CD14-positive monocyte (primary cell): ENCODE results near the gene PCDHGA2. TPM values are rescaled to one million over a fixed set of nuclear protein-coding genes. Genes with fewer than 3 reads are reported as not detected.

ENCODE experiments used
- DNase-seq, 3 donors: peaks; one replicate each; pipeline ENCODE4 v3.0.0-alpha.2; 2011 to 2022
- H2AFZ ChIP-seq: 2 replicates; pipeline ENCODE4 v1.6.0; 2012; ENCODE audit warnings: mild to moderate bottlenecking, low read depth, low read length, inconsistent platforms; ENCODE audit not compliant: insufficient read depth, poor library complexity, severe bottlenecking
- H3K27ac ChIP-seq, 2 donors: 1 replicate in 1 of 2; 2 replicates in 1 of 2; pipeline ENCODE4 v1.5.1; 2012 to 2013; ENCODE audit warnings: low read length in 2 of 2, control low read depth in 1 of 2, inconsistent platforms in 1 of 2, low read depth in 1 of 2, mild to moderate bottlenecking in 1 of 2
- H3K27me3 ChIP-seq, 2 donors: one replicate each; pipeline versions ENCODE4 v1.6.0 to v1.6.1; 2011 to 2013; ENCODE audit warnings: low read length in 2 of 2; ENCODE audit not compliant: control insufficient read depth in 2 of 2, insufficient read depth in 2 of 2
- H3K36me3 ChIP-seq, 2 donors: replicated peaks in 1 of 2; 1 replicate in 1 of 2; 2 replicates in 1 of 2; pipeline versions ENCODE4 v1.5.1 to v1.6.1; 2012 to 2013; ENCODE audit warnings: low read length in 2 of 2, control low read depth in 1 of 2, inconsistent platforms in 1 of 2, mild to moderate bottlenecking in 1 of 2; ENCODE audit not compliant: insufficient read depth in 2 of 2, control insufficient read depth in 1 of 2
- H3K4me1 ChIP-seq, 2 donors: 1 replicate in 1 of 2; 2 replicates in 1 of 2; pipeline versions ENCODE4 v1.5.1 to v1.6.1; 2012 to 2013; ENCODE audit warnings: low read length in 2 of 2, control low read depth in 1 of 2, inconsistent platforms in 1 of 2, mild to moderate bottlenecking in 1 of 2, moderate library complexity in 1 of 2; ENCODE audit not compliant: insufficient read depth in 2 of 2, control insufficient read depth in 1 of 2
- H3K4me2 ChIP-seq: replicated peaks from 2 replicates; pipeline ENCODE3; 2012; ENCODE audit warnings: low read length, moderate library complexity, mild to moderate bottlenecking; ENCODE audit not compliant: poor library complexity, severe bottlenecking; ENCODE audit errors: extremely low read depth
- H3K4me3 ChIP-seq, 3 experiments: fragments of 200-600 bp in 1 of 3; sonication (generic) in 1 of 3; replicated peaks in 1 of 3; 1 replicate in 2 of 3; 2 replicates in 1 of 3; pipeline ENCODE4 v1.5.1; 2011 to 2013; ENCODE audit warnings: low read length in 3 of 3, mild to moderate bottlenecking in 3 of 3, control low read depth in 2 of 3, low read depth in 2 of 3, inconsistent platforms in 1 of 3, moderate library complexity in 1 of 3
- H3K79me2 ChIP-seq: 2 replicates; pipeline ENCODE4 v1.6.0; 2012; ENCODE audit warnings: mild to moderate bottlenecking, control low read depth, inconsistent platforms, low read length, moderate library complexity; ENCODE audit not compliant: insufficient read depth
- H3K9ac ChIP-seq: 2 replicates; pipeline ENCODE4 v1.6.0; 2017; ENCODE audit warnings: low read length, mild to moderate bottlenecking; ENCODE audit not compliant: insufficient read depth, poor library complexity, severe bottlenecking
- H3K9me3 ChIP-seq, 2 donors: replicated peaks in 1 of 2; 1 replicate in 1 of 2; 2 replicates in 1 of 2; pipeline versions ENCODE4 v1.5.1 to v1.6.1; 2012 to 2013; ENCODE audit warnings: low read length in 2 of 2, control low read depth in 1 of 2; ENCODE audit not compliant: control insufficient read depth in 1 of 2, insufficient read depth in 1 of 2
- H4K20me1 ChIP-seq: 2 replicates; pipeline ENCODE4 v1.6.0; 2012; ENCODE audit warnings: mild to moderate bottlenecking, low read length, control low read depth, moderate library complexity; ENCODE audit not compliant: insufficient read depth
- H3K27ac Mint-ChIP-seq, 7 donors: one replicate each; pipeline ENCODE4 v1.8.0; 2020; ENCODE audit warnings: mild to moderate bottlenecking in 7 of 7, mixed read lengths in 7 of 7, moderate library complexity in 6 of 7, inconsistent platforms in 2 of 7
- H3K27me3 Mint-ChIP-seq, 3 donors: one replicate each; pipeline ENCODE4 v1.8.0; 2021 to 2022; ENCODE audit warnings: low read depth in 3 of 3, mild to moderate bottlenecking in 3 of 3, mixed read lengths in 3 of 3, moderate library complexity in 3 of 3, inconsistent platforms in 1 of 3
- H3K36me3 Mint-ChIP-seq, 2 donors: one replicate each; pipeline ENCODE4 v1.8.0; 2020; ENCODE audit warnings: mixed read lengths in 2 of 2, inconsistent platforms in 1 of 2, mild to moderate bottlenecking in 1 of 2
- H3K4me1 Mint-ChIP-seq: one replicate; pipeline ENCODE4 v1.8.0; 2020; ENCODE audit warnings: mild to moderate bottlenecking, mixed read lengths
- H3K4me3 Mint-ChIP-seq, 2 donors: one replicate each; pipeline ENCODE4 v1.8.0; 2020; ENCODE audit warnings: mild to moderate bottlenecking in 2 of 2, mixed read lengths in 2 of 2, moderate library complexity in 1 of 2
- H3K9me3 Mint-ChIP-seq, 7 donors: one replicate each; pipeline ENCODE4 v1.8.0; 2020 to 2022; ENCODE audit warnings: mixed read lengths in 7 of 7, mild to moderate bottlenecking in 6 of 7, moderate library complexity in 6 of 7, inconsistent platforms in 2 of 7
- WGBS: methylation state at CpG from one replicate; pipeline ENCODE4 v1.1.5; 2013; ENCODE audit warnings: missing lambda C conversion rate; ENCODE audit not compliant: insufficient coverage; 5-methylcytosine and 5-hydroxymethylcytosine counted together
- intact Hi-C, 2 donors: fragments of 100-400 bp; cut with micrococcal nuclease; formaldehyde crosslinking; loops; one replicate each; pipeline versions ENCODE4 v1.15.0 to v1.15.1; 2023
- polyA plus RNA-seq, 3 donors: library from polyadenylated mRNA; depleted of rRNA in 1 of 3; unstranded in 2 of 3; stranded (reverse) in 1 of 3; fragments of 300-500 nt in 2 of 3; fragments of >200 nt in 1 of 3; fragmentation: Illumina TruSeq in 2 of 3; gene quantifications; 1 replicate in 2 of 3; 2 replicates in 1 of 3; pipeline ENCODE4 v1.2.3, GENCODE V29; 2012 to 2021
- TF ChIP-seq, protein P1 (sequence below): fragments of 200-600 bp; IDR thresholded peaks from one replicate; pipeline ENCODE4 v1.8.0; 2022; ENCODE audit warnings: antibody characterized with exemption, mild to moderate bottlenecking

The PCDHGA2 gene
- polyA plus RNA-seq, 3 donors = not detected

DNA sequence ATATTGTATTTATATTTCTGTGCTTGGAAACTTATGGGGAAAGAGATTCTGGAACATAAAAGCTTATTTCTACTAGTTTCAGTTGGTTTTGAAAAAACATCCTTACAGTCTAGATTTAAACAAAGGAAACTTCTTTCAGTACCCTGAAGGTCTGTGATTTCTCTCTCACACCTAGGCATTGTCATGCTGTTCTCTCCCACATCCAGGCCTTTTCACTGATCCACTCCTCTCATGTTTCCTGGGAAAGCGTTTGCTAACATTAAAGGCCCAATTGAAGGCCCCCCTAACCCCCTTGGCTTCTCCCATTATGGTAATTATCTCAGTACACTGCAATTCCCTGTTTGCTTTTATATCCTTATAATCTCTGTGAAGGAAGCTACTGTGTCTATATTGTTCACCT, 4.2 kb downstream of the PCDHGA2 start:
- H3K9ac ChIP-seq = no peak overlapping the region
- H3K4me2 ChIP-seq = no peak overlapping the region
- Mint-ChIP-seq H3K27ac (no peak overlapping the region), H3K36me3 (peaks cover 4 to 11% of the 10 kb centered on the region in 2 donors), H3K27me3 (peaks cover 38 to 74% (median 64%) of the 10 kb centered on the region in 3 donors), H3K9me3 (peaks cover 48 to 86% (median 80%) of the 10 kb centered on the region in 7 donors), H3K4me1 (peaks cover 2% of the 10 kb centered on the region), H3K4me3 (no peak overlapping the region)
- 40% methylated on average over 1 of the region's 1 CpG for WGBS
- intact Hi-C loops = no loop called here
- TF ChIP-seq, protein P1, sequence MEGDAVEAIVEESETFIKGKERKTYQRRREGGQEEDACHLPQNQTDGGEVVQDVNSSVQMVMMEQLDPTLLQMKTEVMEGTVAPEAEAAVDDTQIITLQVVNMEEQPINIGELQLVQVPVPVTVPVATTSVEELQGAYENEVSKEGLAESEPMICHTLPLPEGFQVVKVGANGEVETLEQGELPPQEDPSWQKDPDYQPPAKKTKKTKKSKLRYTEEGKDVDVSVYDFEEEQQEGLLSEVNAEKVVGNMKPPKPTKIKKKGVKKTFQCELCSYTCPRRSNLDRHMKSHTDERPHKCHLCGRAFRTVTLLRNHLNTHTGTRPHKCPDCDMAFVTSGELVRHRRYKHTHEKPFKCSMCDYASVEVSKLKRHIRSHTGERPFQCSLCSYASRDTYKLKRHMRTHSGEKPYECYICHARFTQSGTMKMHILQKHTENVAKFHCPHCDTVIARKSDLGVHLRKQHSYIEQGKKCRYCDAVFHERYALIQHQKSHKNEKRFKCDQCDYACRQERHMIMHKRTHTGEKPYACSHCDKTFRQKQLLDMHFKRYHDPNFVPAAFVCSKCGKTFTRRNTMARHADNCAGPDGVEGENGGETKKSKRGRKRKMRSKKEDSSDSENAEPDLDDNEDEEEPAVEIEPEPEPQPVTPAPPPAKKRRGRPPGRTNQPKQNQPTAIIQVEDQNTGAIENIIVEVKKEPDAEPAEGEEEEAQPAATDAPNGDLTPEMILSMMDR = no peak
- no peaks in the 10 kb centered on the region for H3K79me2 ChIP-seq
- no peak overlapping the region for H2AFZ ChIP-seq
- H3K27me3 ChIP-seq = peaks cover 8 to 60% of the 10 kb centered on the region in 2 donors
- no peaks in the 10 kb centered on the region for H4K20me1 ChIP-seq
- H3K36me3 ChIP-seq = no peaks in the 10 kb centered on the region
- H3K9me3 ChIP-seq = peaks cover 53 to 79% of the 10 kb centered on the region in 2 donors
- no peak overlapping the region for H3K4me3 ChIP-seq
- no peak overlapping the region for H3K27ac ChIP-seq
- no peak for DNase-seq
- no peaks in the 10 kb centered on the region for H3K4me1 ChIP-seq

DNA sequence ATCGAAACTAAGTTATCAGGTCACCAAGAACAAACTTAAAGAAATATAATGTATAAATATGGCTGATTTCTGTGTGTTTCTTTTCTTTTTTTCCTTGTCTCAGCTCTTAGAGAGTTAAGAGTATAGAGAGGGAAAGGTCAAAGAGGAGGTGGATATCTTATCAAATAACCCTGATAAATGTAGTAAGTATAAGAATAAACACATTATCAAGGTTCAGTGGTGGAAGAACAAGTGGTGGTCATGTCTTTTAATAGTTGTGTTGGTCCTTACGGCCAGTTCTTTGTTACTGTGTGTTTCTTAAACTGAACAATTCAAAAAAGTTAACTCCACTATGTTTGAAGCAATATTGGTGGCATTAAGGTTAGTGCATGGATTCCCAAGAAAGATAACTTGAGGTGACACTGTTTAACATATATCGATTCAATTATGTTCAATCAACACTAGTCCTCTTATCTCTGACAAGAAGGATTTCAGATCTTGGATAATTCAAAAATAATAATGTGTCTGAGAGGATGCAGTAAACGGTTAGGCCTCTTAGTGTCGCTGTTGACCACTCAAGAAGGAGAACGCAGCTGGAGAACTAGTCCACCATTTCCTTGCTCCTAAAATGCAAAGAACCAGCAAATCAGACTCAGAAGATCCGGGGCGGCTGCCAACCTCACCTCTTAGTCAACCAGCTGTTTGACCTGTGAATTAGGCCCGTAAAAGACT, 4.8 kb downstream of the PCDHGA2 start, which contains the start of gene PCDHGA3:
Gene PCDHGA3 (plus strand): TSS at position 588 of the 711 bp plus-strand sequence. CDS start 205 bp downstream, outside the sequence.
- Histone ChIP-seq H3K4me3 (no peak within 1 kb of the TSS), H4K20me1 (no peaks in the 10 kb centered on the region), H3K4me1 (no peaks in the 10 kb centered on the region), H3K9me3 (peaks cover 53 to 74% of the 10 kb centered on the region in 2 donors), H2AFZ (no peak within 1 kb of the TSS), H3K27ac (no peak within 1 kb of the TSS), H3K27me3 (peaks cover 6 to 54% of the 10 kb centered on the region in 2 donors), H3K4me2 (peak within 1 kb of the TSS; percentile 22), H3K79me2 (no peaks in the 10 kb centered on the region), H3K36me3 (no peaks in the 10 kb centered on the region), H3K9ac (no peak within 1 kb of the TSS)
- H3K27ac Mint-ChIP-seq = peak within 1 kb of the TSS in 1 of 7 donors; percentile 28
- H3K36me3 Mint-ChIP-seq = peaks cover 4 to 11% of the 10 kb centered on the region in 2 donors
- H3K9me3 Mint-ChIP-seq = peaks cover 48 to 83% (median 75%) of the 10 kb centered on the region in 7 donors
- 16% methylated on average over 6 of the region's 9 CpGs for WGBS
- intact Hi-C loops = no loop called here
- TF ChIP-seq, protein P1 = peak; percentile 15
- peaks cover 33 to 69% (median 58%) of the 10 kb centered on the region in 3 donors for H3K27me3 Mint-ChIP-seq
- peak within 1 kb of the TSS; percentile 66 to 71 for H3K4me3 Mint-ChIP-seq
- peaks cover 2% of the 10 kb centered on the region for H3K4me1 Mint-ChIP-seq
- no peak for DNase-seq
